ENCODE data around the gene SEC14L5.

DNA sequence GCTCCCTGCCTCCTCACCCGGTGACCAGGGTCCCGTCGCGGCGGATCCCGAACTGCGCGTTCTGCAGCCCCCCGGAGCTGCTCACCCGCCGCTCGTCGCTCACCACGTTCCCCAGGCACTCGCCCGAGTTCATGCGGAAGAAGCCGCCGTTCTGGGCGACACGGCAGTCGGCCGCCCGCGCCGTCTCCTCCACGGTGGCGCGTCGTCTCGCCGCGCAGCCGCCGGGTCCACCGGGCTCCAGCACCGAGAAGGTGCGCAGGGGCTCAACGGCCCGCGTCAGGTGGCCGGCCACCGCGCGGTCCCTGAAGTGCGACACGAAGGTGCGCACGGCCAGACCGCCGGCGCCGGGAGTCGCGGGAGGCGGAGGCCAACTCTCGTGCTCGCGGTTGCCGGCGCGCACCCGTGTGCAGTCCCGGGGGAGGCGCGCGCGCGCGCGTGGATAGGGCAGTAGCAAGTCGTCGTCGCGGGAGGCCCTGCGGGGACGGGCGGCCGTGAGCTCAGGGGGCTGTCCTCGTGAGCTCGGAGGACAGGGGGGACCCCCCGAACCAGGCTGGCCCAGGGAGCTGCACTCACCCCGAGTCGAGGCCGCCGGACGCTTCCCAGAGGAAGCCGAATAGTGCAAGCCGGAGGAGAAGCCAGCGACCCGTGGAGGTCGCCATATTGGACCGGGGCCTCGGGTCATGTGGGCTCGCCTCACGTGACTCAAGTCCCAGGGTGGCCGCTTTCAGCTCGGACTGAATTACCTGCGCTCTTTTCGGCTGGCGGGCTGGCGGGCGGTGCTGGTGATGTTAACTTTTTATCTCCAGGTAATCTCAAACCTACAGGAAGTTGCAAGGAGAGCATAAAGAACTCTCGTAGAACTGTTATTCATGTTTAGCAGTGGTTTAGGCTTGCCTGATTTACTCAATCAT, 75.4 kb downstream of the SEC14L5 start, which contains the start of gene NAGPA:
- TF ChIP-seq, protein P1, sequence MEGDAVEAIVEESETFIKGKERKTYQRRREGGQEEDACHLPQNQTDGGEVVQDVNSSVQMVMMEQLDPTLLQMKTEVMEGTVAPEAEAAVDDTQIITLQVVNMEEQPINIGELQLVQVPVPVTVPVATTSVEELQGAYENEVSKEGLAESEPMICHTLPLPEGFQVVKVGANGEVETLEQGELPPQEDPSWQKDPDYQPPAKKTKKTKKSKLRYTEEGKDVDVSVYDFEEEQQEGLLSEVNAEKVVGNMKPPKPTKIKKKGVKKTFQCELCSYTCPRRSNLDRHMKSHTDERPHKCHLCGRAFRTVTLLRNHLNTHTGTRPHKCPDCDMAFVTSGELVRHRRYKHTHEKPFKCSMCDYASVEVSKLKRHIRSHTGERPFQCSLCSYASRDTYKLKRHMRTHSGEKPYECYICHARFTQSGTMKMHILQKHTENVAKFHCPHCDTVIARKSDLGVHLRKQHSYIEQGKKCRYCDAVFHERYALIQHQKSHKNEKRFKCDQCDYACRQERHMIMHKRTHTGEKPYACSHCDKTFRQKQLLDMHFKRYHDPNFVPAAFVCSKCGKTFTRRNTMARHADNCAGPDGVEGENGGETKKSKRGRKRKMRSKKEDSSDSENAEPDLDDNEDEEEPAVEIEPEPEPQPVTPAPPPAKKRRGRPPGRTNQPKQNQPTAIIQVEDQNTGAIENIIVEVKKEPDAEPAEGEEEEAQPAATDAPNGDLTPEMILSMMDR (conservative IDR thresholded peaks at IDR 0.05; ENCODE audit: low read length) = no peak
- TF ChIP-seq EZH2phosphoT487 (IDR thresholded peaks at IDR 0.05; ENCODE audit: borderline replicate concordance) = no peak

All from Loucy (cell line).